ENCODE measurements around the gene ECI2.

DNA sequence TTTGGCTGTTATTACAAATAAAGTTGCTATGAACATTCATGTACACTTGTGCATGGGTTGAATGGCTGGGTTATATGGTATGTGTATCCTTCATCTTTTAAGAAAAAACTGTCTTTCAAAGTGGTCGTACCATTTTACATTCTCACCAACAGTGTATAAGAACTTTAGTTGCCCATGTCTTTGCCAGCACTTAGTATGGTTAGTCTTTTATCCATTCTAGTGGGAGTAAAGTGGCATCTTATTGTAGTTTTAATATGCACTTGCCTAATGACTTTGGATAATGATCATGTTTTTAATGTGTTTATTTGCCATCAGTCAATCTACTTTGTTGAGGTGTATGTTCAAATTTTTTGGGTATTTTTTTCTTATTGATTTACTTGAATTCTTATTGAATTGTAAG is 32.5 kb upstream of the ECI2 start:
- TF ChIP-seq, protein P1, sequence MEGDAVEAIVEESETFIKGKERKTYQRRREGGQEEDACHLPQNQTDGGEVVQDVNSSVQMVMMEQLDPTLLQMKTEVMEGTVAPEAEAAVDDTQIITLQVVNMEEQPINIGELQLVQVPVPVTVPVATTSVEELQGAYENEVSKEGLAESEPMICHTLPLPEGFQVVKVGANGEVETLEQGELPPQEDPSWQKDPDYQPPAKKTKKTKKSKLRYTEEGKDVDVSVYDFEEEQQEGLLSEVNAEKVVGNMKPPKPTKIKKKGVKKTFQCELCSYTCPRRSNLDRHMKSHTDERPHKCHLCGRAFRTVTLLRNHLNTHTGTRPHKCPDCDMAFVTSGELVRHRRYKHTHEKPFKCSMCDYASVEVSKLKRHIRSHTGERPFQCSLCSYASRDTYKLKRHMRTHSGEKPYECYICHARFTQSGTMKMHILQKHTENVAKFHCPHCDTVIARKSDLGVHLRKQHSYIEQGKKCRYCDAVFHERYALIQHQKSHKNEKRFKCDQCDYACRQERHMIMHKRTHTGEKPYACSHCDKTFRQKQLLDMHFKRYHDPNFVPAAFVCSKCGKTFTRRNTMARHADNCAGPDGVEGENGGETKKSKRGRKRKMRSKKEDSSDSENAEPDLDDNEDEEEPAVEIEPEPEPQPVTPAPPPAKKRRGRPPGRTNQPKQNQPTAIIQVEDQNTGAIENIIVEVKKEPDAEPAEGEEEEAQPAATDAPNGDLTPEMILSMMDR (IDR thresholded peaks at IDR 0.05) = no peak
- no peak for TF ChIP-seq POLR2A (IDR thresholded peaks at IDR 0.05)
